ENCODE results near the gene UCMA.

UCMA gene

GRCh38 chr10:13231190-13231589 lies 3.0 kb downstream of the UCMA start:
- H3K4me1 ChIP-seq (ENCODE audit: control insufficient read depth, insufficient read depth, low read depth, low read length): peaks cover 2% of the 10 kb centered on the region
- H2BK12ac ChIP-seq (ENCODE audit: low read length in 2 of 2): no peak overlapping the region
- H3K18ac ChIP-seq (ENCODE audit: low read depth in 1 of 2, low read length in 2 of 2): no peak overlapping the region
- H3K79me1 ChIP-seq (replicated peaks; ENCODE audit: low read length, poor library complexity, severe bottlenecking): no peaks in the 10 kb centered on the region
- no peak overlapping the region for H3K9ac ChIP-seq (ENCODE audit: low read length)
- H4K8ac ChIP-seq (ENCODE audit: low read length): no peak overlapping the region
- no peaks in the 10 kb centered on the region for H3K9me3 ChIP-seq (ENCODE audit: control insufficient read depth, low read length)
- no peak overlapping the region for H2AFZ ChIP-seq (ENCODE audit: low read depth, low read length)
- no peak overlapping the region for H3K4me3 ChIP-seq (ENCODE audit: insufficient read depth in 1 of 2, low read depth in 1 of 2, low read length in 2 of 2)
- no peak overlapping the region for H4K91ac ChIP-seq (ENCODE audit: low read length)
- WGBS: 86% methylated on average over 7 of the region's 9 CpGs
- H3K14ac ChIP-seq (ENCODE audit: low read length in 2 of 2): no peak overlapping the region
- H3K27me3 ChIP-seq (ENCODE audit: control insufficient read depth in 1 of 2, insufficient read depth in 1 of 2, low read length in 2 of 2): peaks cover 28 to 30% of the 10 kb centered on the region in 2 experiments
- no peak overlapping the region for H2AK5ac ChIP-seq (ENCODE audit: low read length, severe bottlenecking)
- H2BK15ac ChIP-seq (ENCODE audit: low read depth, poor library complexity, severe bottlenecking): no peak overlapping the region
- no peak overlapping the region for H2BK120ac ChIP-seq (ENCODE audit: low read depth, low read length)
- no peaks in the 10 kb centered on the region for H3K36me3 ChIP-seq (ENCODE audit: control insufficient read depth in 1 of 2, insufficient read depth in 2 of 2, low read depth in 1 of 2, low read length in 2 of 2)
- no peak overlapping the region for H3K4me2 ChIP-seq (ENCODE audit: low read length, poor library complexity, severe bottlenecking)
- H2BK5ac ChIP-seq (ENCODE audit: low read depth, low read length, poor library complexity, severe bottlenecking): no peak overlapping the region
- DNase-seq: no peak
- no peak overlapping the region for H3K4ac ChIP-seq (ENCODE audit: low read depth in 1 of 2, low read length in 2 of 2)
- H3K23ac ChIP-seq (ENCODE audit: low read length in 2 of 2): no peak overlapping the region
- H3K27ac ChIP-seq (ENCODE audit: low read length, poor library complexity, severe bottlenecking): no peak overlapping the region

GRCh38 chr10:13227031-13227430 lies 7.1 kb downstream of the UCMA start:
- no peak overlapping the region for H3K27ac ChIP-seq (ENCODE audit: low read length, poor library complexity, severe bottlenecking)
- H3K36me3 ChIP-seq (ENCODE audit: control insufficient read depth in 1 of 2, insufficient read depth in 2 of 2, low read depth in 1 of 2, low read length in 2 of 2): no peaks in the 10 kb centered on the region
- H3K18ac ChIP-seq (ENCODE audit: low read depth in 1 of 2, low read length in 2 of 2): no peak overlapping the region
- no peak overlapping the region for H3K9ac ChIP-seq (ENCODE audit: low read length)
- no peak overlapping the region for H2BK12ac ChIP-seq (ENCODE audit: low read length in 2 of 2)
- WGBS: 90% methylated on average over 5 of the region's 5 CpGs
- H2AK5ac ChIP-seq (ENCODE audit: low read length, severe bottlenecking): no peak overlapping the region
- H3K14ac ChIP-seq (ENCODE audit: low read length in 2 of 2): no peak overlapping the region
- H4K8ac ChIP-seq (ENCODE audit: low read length): no peak overlapping the region
- H2AFZ ChIP-seq (ENCODE audit: low read depth, low read length): no peak overlapping the region
- H3K4me3 ChIP-seq (ENCODE audit: insufficient read depth in 1 of 2, low read depth in 1 of 2, low read length in 2 of 2): no peak overlapping the region
- H4K91ac ChIP-seq (ENCODE audit: low read length): no peak overlapping the region
- H3K27me3 ChIP-seq (ENCODE audit: control insufficient read depth in 1 of 2, insufficient read depth in 1 of 2, low read length in 2 of 2): peaks cover 14 to 18% of the 10 kb centered on the region in 2 experiments
- no peak overlapping the region for H3K4ac ChIP-seq (ENCODE audit: low read depth in 1 of 2, low read length in 2 of 2)
- DNase-seq: no peak
- no peaks in the 10 kb centered on the region for H3K79me1 ChIP-seq (replicated peaks; ENCODE audit: low read length, poor library complexity, severe bottlenecking)
- no peak overlapping the region for H3K4me2 ChIP-seq (ENCODE audit: low read length, poor library complexity, severe bottlenecking)
- no peaks in the 10 kb centered on the region for H3K9me3 ChIP-seq (ENCODE audit: control insufficient read depth, low read length)
- H2BK15ac ChIP-seq (ENCODE audit: low read depth, poor library complexity, severe bottlenecking): no peak overlapping the region
- no peak overlapping the region for H3K23ac ChIP-seq (ENCODE audit: low read length in 2 of 2)
- H2BK5ac ChIP-seq (ENCODE audit: low read depth, low read length, poor library complexity, severe bottlenecking): no peak overlapping the region
- peaks cover 2% of the 10 kb centered on the region for H3K4me1 ChIP-seq (ENCODE audit: control insufficient read depth, insufficient read depth, low read depth, low read length)
- no peak overlapping the region for H2BK120ac ChIP-seq (ENCODE audit: low read depth, low read length)

- 97% methylated on average over 8 of the region's 8 CpGs for WGBS
- Histone ChIP-seq H2BK12ac (ENCODE audit: low read length in 2 of 2) (no peak overlapping the region), H3K9ac (ENCODE audit: low read length) (no peak overlapping the region), H3K9me3 (ENCODE audit: control insufficient read depth, low read length) (no peaks in the 10 kb centered on the region), H3K23ac (ENCODE audit: low read length in 2 of 2) (no peak overlapping the region), H2AK5ac (ENCODE audit: low read length, severe bottlenecking) (no peak overlapping the region), H3K4me3 (ENCODE audit: insufficient read depth in 1 of 2, low read depth in 1 of 2, low read length in 2 of 2) (no peak overlapping the region), H3K4ac (ENCODE audit: low read depth in 1 of 2, low read length in 2 of 2) (no peak overlapping the region), H4K91ac (ENCODE audit: low read length) (no peak overlapping the region), H3K27me3 (ENCODE audit: control insufficient read depth in 1 of 2, insufficient read depth in 1 of 2, low read length in 2 of 2) (peaks cover 3 to 8% of the 10 kb centered on the region in 2 experiments), H3K36me3 (ENCODE audit: control insufficient read depth in 1 of 2, insufficient read depth in 2 of 2, low read depth in 1 of 2, low read length in 2 of 2) (no peaks in the 10 kb centered on the region), H3K27ac (ENCODE audit: low read length, poor library complexity, severe bottlenecking) (no peak overlapping the region), H2BK120ac (ENCODE audit: low read depth, low read length) (no peak overlapping the region), H3K14ac (ENCODE audit: low read length in 2 of 2) (no peak overlapping the region), H3K79me1 (replicated peaks; ENCODE audit: low read length, poor library complexity, severe bottlenecking) (no peaks in the 10 kb centered on the region), H3K4me2 (ENCODE audit: low read length, poor library complexity, severe bottlenecking) (no peak overlapping the region), H3K4me1 (ENCODE audit: control insufficient read depth, insufficient read depth, low read depth, low read length) (no peaks in the 10 kb centered on the region), H3K18ac (ENCODE audit: low read depth in 1 of 2, low read length in 2 of 2) (no peak overlapping the region), H2BK15ac (ENCODE audit: low read depth, poor library complexity, severe bottlenecking) (no peak overlapping the region), H2AFZ (ENCODE audit: low read depth, low read length) (no peak overlapping the region), H4K8ac (ENCODE audit: low read length) (no peak overlapping the region), H2BK5ac (ENCODE audit: low read depth, low read length, poor library complexity, severe bottlenecking) (no peak overlapping the region)
- no peak for DNase-seq
These were observed 8.6 kb downstream of the UCMA start for GRCh38 chr10:13225601-13226000.

- Histone ChIP-seq H3K4me1 (ENCODE audit: control insufficient read depth, insufficient read depth, low read depth, low read length) (no peaks in the 10 kb centered on the region), H4K8ac (ENCODE audit: low read length) (no peak overlapping the region), H2AK5ac (ENCODE audit: low read length, severe bottlenecking) (no peak overlapping the region), H3K79me1 (replicated peaks; ENCODE audit: low read length, poor library complexity, severe bottlenecking) (no peaks in the 10 kb centered on the region), H3K27ac (ENCODE audit: low read length, poor library complexity, severe bottlenecking) (no peak overlapping the region), H3K4me2 (ENCODE audit: low read length, poor library complexity, severe bottlenecking) (no peak overlapping the region), H2BK120ac (ENCODE audit: low read depth, low read length) (no peak overlapping the region), H2BK15ac (ENCODE audit: low read depth, poor library complexity, severe bottlenecking) (peak overlapping the region; percentile 16), H3K4ac (ENCODE audit: low read depth in 1 of 2, low read length in 2 of 2) (no peak overlapping the region), H3K9me3 (ENCODE audit: control insufficient read depth, low read length) (no peaks in the 10 kb centered on the region), H3K14ac (ENCODE audit: low read length in 2 of 2) (no peak overlapping the region), H3K9ac (ENCODE audit: low read length) (no peak overlapping the region), H3K4me3 (ENCODE audit: insufficient read depth in 1 of 2, low read depth in 1 of 2, low read length in 2 of 2) (no peak overlapping the region), H4K91ac (ENCODE audit: low read length) (no peak overlapping the region), H3K18ac (ENCODE audit: low read depth in 1 of 2, low read length in 2 of 2) (no peak overlapping the region), H3K27me3 (ENCODE audit: control insufficient read depth in 1 of 2, insufficient read depth in 1 of 2, low read length in 2 of 2) (peaks cover 1% of the 10 kb centered on the region in 2 experiments), H2AFZ (ENCODE audit: low read depth, low read length) (no peak overlapping the region), H3K36me3 (ENCODE audit: control insufficient read depth in 1 of 2, insufficient read depth in 2 of 2, low read depth in 1 of 2, low read length in 2 of 2) (no peaks in the 10 kb centered on the region), H2BK12ac (ENCODE audit: low read length in 2 of 2) (no peak overlapping the region), H2BK5ac (ENCODE audit: low read depth, low read length, poor library complexity, severe bottlenecking) (no peak overlapping the region), H3K23ac (ENCODE audit: low read length in 2 of 2) (no peak overlapping the region)
- WGBS: 88% methylated on average over 10 of the region's 11 CpGs
- DNase-seq: peak; percentile 5
These were observed 9.8 kb downstream of the UCMA start for GRCh38 chr10:13224210-13224995.
